Osteoblast (primary cell): ENCODE results near the gene ADAMTSL1. TPM values are rescaled to one million over a fixed set of nuclear protein-coding genes. Genes with fewer than 3 reads are reported as not detected.

ENCODE experiments used
- DNase-seq: peaks from one replicate; pipeline ENCODE4 v3.0.0; 2011; ENCODE audit warnings: low spot score, mixed read lengths; ENCODE audit not compliant: insufficient read length; ENCODE audit errors: missing footprints
- H2AFZ ChIP-seq: 2 replicates; pipeline ENCODE4 v1.6.0; 2011; ENCODE audit warnings: mild to moderate bottlenecking, low read length
- H3K27ac ChIP-seq: 2 replicates; pipeline ENCODE4 v1.5.1; 2011; ENCODE audit warnings: mild to moderate bottlenecking, low read depth, low read length, moderate library complexity
- H3K27me3 ChIP-seq: 2 replicates; pipeline ENCODE4 v1.6.0; 2012; ENCODE audit warnings: mild to moderate bottlenecking, control low read depth, inconsistent platforms, low read length, moderate library complexity; ENCODE audit not compliant: insufficient read depth
- H3K36me3 ChIP-seq: 2 replicates; pipeline ENCODE4 v1.5.1; 2011; ENCODE audit warnings: mild to moderate bottlenecking, low read length, control low read depth, moderate library complexity; ENCODE audit not compliant: insufficient read depth
- H3K4me1 ChIP-seq: 2 replicates; pipeline ENCODE4 v1.5.1; 2011; ENCODE audit warnings: mild to moderate bottlenecking, low read length, control low read depth, moderate library complexity; ENCODE audit not compliant: insufficient read depth
- H3K4me2 ChIP-seq: 2 replicates; pipeline ENCODE4 v1.6.0; 2011; ENCODE audit warnings: mild to moderate bottlenecking, low read length; ENCODE audit not compliant: insufficient read depth
- H3K4me3 ChIP-seq: fragments of 200-600 bp; sonication (generic); 3 replicates; pipeline ENCODE4 v1.5.1; 2012; ENCODE audit warnings: mild to moderate bottlenecking, low read length, inconsistent platforms; ENCODE audit not compliant: insufficient read depth
- H3K79me2 ChIP-seq: 2 replicates; pipeline ENCODE4 v1.6.0; 2012; ENCODE audit warnings: mild to moderate bottlenecking, low read length, control low read depth, inconsistent platforms; ENCODE audit not compliant: insufficient read depth
- H3K9me3 ChIP-seq: 2 replicates; pipeline ENCODE4 v1.5.1; 2011; ENCODE audit warnings: low read depth, low read length, control low read depth
- H4K20me1 ChIP-seq: 2 replicates; pipeline ENCODE4 v1.6.0; 2012; ENCODE audit warnings: mild to moderate bottlenecking, low read length, control low read depth; ENCODE audit not compliant: insufficient read depth
- total RNA-seq: library from RNA; depleted of rRNA; stranded (reverse); fragments of >200 nt; gene quantifications from 2 replicates; pipeline ENCODE4 v1.2.3, GENCODE V29; 2012
- TF ChIP-seq, protein P1 (sequence below): IDR thresholded peaks from 2 replicates; pipeline ENCODE4 v1.5.1; 2011; ENCODE audit warnings: mild to moderate bottlenecking, low read depth, low read length, moderate library complexity; ENCODE audit errors: extremely low read depth

The ADAMTSL1 gene
- total RNA-seq, 1 donor, result 54.3 TPM

DNA sequence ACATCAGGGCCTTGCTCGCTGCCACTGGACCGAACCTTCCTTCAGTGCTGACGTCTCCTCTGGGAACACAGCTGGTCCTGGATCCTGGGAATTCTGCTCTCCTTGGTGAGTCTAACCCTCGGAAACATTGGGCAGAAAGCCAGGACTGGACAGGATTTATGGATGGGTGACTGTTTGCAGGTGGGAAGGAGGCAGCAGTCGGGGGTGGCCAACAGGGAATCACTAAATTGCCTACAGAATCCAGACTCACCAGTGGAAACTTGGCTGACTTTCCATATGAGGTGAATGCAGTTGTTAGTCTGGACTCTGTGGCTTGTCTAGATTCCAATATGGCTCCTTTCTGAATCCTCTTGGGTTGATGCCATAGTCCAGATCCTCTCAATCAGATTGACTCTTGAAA lies 355.9 kb downstream of the ADAMTSL1 start:
- H3K27ac ChIP-seq, result no peak overlapping the region
- peaks cover 3% of the 10 kb centered on the region for H4K20me1 ChIP-seq
- no peaks in the 10 kb centered on the region for H3K9me3 ChIP-seq
- H3K36me3 ChIP-seq, result peaks cover 74% of the 10 kb centered on the region
- TF ChIP-seq, protein P1, sequence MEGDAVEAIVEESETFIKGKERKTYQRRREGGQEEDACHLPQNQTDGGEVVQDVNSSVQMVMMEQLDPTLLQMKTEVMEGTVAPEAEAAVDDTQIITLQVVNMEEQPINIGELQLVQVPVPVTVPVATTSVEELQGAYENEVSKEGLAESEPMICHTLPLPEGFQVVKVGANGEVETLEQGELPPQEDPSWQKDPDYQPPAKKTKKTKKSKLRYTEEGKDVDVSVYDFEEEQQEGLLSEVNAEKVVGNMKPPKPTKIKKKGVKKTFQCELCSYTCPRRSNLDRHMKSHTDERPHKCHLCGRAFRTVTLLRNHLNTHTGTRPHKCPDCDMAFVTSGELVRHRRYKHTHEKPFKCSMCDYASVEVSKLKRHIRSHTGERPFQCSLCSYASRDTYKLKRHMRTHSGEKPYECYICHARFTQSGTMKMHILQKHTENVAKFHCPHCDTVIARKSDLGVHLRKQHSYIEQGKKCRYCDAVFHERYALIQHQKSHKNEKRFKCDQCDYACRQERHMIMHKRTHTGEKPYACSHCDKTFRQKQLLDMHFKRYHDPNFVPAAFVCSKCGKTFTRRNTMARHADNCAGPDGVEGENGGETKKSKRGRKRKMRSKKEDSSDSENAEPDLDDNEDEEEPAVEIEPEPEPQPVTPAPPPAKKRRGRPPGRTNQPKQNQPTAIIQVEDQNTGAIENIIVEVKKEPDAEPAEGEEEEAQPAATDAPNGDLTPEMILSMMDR, result no peak
- H3K4me3 ChIP-seq, result no peak overlapping the region
- peaks cover 7% of the 10 kb centered on the region for H3K79me2 ChIP-seq
- H3K4me1 ChIP-seq, result peaks cover 12% of the 10 kb centered on the region
- no peak overlapping the region for H2AFZ ChIP-seq
- H3K4me2 ChIP-seq, result no peak overlapping the region
- H3K27me3 ChIP-seq, result no peaks in the 10 kb centered on the region
- DNase-seq, result no peak

DNA sequence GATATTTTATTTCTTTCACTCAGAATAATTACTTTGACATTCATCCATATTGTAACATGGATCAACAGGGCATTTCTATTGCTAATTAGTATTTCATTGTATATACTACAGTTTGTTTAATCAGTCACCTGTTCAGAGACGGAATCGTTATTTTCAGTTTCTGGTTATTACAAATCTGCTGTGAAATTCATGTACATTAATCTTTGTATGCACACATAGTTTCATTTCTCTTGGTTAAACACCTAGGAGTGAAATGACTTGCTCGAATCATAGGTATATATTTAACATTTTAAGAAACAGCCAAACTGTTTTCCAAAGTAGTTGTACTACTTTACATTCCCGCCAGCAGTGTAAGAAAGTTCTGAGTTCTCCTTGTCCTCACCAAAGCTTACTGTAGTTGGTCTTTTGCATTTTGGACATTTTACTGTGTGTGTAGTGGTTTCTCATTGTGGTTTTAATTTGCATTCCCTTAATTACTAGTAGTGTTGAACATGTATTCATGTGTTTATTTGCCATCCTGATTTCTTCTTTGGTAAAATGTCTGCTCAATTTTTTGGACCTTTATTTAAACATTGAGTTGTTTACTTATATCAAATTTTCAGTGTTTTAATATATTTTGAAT lies 360.9 kb downstream of the ADAMTSL1 start:
- peaks cover 38% of the 10 kb centered on the region for H3K36me3 ChIP-seq
- peaks cover 9% of the 10 kb centered on the region for H3K79me2 ChIP-seq
- H3K27me3 ChIP-seq, result no peaks in the 10 kb centered on the region
- H3K4me2 ChIP-seq, result no peak overlapping the region
- peaks cover 3% of the 10 kb centered on the region for H4K20me1 ChIP-seq
- H3K4me1 ChIP-seq, result no peaks in the 10 kb centered on the region
- no peak for DNase-seq
- H2AFZ ChIP-seq, result no peak overlapping the region
- no peak overlapping the region for H3K4me3 ChIP-seq
- TF ChIP-seq, protein P1, result no peak
- H3K9me3 ChIP-seq, result no peaks in the 10 kb centered on the region
- no peak overlapping the region for H3K27ac ChIP-seq

DNA sequence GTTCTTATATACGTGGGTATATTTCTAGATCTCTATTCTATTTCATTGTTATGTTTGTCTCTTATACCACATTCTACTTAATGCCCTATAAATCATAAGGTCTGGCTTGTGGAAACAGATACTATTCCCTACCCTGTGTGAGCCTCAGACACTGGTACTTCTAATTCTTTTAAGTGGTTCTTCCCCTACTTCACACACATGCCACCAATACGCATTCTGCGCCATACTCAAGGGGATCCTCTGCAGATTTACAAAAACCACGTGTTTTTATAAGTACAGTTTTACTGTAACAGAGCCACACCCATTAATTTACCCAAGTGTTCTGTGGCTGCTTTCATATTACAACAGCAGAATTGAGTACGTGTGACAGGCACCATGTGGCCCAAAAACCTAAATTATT lies 363.4 kb downstream of the ADAMTSL1 start:
- peaks cover 13% of the 10 kb centered on the region for H3K36me3 ChIP-seq
- no peak overlapping the region for H3K4me2 ChIP-seq
- no peaks in the 10 kb centered on the region for H3K27me3 ChIP-seq
- H3K9me3 ChIP-seq, result no peaks in the 10 kb centered on the region
- H2AFZ ChIP-seq, result no peak overlapping the region
- TF ChIP-seq, protein P1, result no peak
- H3K4me1 ChIP-seq, result no peaks in the 10 kb centered on the region
- H3K27ac ChIP-seq, result no peak overlapping the region
- no peaks in the 10 kb centered on the region for H4K20me1 ChIP-seq
- peaks cover 6% of the 10 kb centered on the region for H3K79me2 ChIP-seq
- H3K4me3 ChIP-seq, result no peak overlapping the region
- DNase-seq, result no peak

DNA sequence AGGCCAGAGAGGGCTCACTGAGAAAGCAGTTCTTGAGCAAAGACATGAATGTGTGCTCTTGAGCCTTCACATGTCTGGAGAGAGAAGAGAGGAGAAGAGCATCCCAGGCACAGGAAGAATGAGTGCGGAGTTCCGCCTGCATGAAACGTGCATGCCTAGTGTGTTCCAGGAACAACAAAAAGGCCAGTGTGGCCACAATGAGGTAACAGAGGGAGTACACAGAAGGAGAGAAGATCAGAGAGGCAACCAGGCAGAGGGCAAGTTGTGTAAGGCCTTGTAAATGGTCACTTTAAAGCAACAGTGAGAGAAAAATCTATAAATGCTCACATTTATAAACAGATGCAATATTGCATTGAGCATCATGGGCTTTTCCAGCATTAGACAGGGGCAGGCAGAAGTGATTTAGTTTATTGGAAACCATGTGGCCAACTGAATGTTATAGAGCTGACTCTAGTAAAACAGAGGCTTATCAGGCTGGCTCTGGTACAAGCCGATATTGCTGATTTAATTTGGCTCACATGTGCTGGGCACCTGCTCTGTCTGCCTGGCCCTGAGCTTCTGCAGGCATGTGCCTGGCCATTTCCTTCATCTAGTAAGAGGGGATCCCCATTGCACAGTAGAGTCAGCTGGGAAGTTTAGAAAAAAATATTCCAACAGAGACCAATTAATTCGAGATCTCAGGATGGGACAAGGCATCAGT lies 373.8 kb downstream of the ADAMTSL1 start:
- Histone ChIP-seq H3K9me3 (no peaks in the 10 kb centered on the region), H3K4me2 (no peak overlapping the region), H3K79me2 (peaks cover 3% of the 10 kb centered on the region), H3K4me3 (no peak overlapping the region), H3K27me3 (no peaks in the 10 kb centered on the region), H3K36me3 (peaks cover 32% of the 10 kb centered on the region), H3K27ac (no peak overlapping the region), H3K4me1 (no peaks in the 10 kb centered on the region), H4K20me1 (no peaks in the 10 kb centered on the region), H2AFZ (no peak overlapping the region)
- DNase-seq, result no peak
- TF ChIP-seq, protein P1, result no peak
